GM18858 (cell line): Measurements from ENCODE around the gene ARHGEF10L.

Experiments used
- ATAC-seq: cut with Tn5 transposase; IDR thresholded peaks from one replicate; pipeline ENCODE4 v1.9.1; 2021; ENCODE audit not compliant: unreplicated experiment

The ARHGEF10L gene

DNA sequence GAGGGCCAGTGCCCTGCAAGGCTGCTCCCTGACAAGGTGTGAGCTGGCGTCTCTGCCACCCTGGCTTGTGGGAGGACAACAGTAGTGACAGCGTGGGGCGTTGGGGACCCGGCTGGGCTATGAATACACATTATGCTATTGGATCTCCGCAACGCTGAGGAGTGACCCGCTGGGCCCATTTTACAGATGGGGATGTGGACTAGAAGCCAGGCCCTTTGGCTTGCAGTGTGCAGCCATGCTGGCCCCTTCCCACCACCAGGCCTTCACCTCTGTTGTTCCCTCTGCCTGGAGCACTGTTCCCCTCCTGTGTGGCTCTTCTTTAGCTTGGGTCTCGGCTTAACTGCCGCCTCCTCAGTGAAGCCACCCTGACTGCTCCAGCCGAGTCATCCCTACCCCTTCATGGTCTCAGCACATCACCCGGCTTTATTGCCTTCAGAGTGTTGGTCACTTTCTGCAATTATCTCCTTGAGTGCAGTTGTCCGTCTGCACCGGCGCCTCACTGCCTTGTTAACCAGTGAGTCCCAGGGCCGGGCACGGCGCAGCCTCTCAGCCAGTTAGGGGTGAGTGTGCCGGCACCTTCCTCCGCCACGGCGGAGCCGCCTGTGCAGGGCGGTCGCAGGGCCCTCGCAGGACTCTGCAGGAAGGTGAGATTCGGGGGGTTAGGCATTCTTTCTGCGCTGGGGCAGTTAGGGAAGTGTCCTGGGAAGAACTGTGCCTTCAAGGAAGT lies 131.3 kb downstream of the ARHGEF10L start:
- ATAC-seq: no peak

DNA sequence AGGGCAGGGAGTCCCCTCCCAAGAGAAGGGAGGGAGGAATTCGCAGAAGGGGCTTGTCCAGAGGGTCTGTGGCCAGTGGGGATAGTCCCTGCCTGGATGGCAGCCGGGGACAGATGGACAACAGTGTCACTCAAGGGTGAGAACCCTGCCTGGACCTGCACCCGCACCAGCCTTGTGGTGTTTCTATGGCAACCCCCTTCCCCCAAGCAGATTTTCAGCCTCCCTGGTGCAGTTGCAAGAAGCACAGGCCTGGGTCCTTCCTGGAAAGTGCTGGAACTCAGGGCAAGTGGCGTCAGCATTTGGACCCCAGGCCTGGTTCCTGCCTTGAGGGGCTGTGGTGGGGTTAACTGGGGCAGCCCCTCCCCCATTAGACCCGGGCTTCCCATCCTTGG lies 131.8 kb downstream of the ARHGEF10L start:
- ATAC-seq: no peak

GRCh38 chr1:17671741-17672140 lies 132.2 kb downstream of the ARHGEF10L start:
- ATAC-seq: no peak

DNA sequence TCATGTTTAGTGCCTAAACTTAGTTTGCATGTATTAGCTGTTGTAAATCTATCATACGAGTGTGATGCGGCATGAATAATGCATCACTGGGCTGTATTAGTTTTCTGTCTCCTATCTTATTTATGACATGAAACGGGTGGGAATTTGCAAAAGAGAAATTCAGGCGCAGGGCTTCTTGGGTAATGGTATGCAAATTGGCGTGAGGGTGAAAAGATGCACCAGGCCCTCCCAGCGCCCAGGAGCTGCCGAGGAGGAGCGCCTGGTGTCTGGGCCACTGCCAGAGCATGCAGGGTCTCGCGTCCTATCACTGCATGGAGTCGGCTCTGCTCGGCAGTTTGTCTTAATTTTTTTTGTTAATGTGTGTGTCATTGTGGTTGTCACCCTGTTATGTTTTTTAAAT lies 132.7 kb downstream of the ARHGEF10L start:
- ATAC-seq: no peak

DNA sequence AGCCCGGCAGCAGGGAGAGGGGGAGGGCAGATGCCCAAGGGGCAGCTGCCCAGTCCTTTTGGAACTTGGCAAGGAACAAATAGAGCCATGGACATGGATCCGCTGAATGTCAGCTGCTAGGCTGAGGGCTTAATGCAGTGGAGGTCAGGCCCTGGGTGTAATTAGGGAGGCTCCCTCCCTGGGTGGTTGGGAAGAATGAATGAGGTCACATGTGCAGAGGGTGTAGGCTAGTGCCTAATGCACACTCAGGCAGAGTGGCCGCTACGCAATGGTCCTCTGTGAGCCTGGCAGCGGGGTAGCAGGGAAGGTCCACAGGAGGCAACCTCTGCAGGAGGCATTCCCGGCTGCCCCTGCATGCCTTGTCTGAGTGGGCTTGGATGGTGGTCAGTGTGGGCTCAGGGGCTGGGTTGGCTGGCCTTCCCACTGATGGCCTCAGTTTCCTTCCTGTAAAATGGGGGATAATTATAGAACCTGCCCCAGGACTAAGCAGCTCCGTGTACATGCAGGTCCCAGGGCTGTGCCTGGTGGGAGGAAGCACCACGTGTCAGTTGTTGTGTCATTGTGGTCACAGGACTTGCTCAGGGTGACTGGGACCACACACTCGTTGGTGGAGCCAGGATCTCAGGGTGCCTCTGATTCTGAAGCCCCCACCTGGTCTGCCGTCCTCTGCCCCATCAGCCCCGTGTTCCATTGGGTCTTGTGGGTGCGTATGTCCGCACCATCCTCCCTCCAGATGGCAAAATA lies 134.0 kb downstream of the ARHGEF10L start:
- ATAC-seq: no peak

- ATAC-seq: no peak
Observed at GRCh38 chr1:17674726-17675500, 135.4 kb downstream of the ARHGEF10L start.

GRCh38 chr1:17675744-17676143 lies 136.2 kb downstream of the ARHGEF10L start:
- no peak for ATAC-seq

GRCh38 chr1:17676387-17677060 lies 137.0 kb downstream of the ARHGEF10L start:
- ATAC-seq: no peak

DNA sequence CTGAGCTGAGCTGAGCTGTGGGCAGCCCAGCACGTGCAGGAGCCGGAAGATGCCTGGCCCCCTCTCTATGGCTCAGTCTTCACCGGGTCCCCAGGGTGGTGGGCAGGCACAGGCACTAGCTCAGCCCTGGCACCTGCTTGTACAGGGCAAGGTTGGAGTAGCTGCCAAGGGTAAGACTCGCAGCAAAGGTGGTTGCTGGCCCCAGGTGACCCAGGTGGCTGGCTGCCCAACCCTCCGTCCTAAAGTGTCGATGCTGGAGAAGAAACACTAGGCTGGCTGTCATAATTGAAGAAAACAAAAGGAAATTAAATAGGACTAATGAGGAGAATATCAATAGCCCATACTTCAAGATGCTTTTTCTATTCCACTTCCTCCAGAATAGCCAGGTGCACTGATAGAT lies 138.5 kb downstream of the ARHGEF10L start:
- ATAC-seq: no peak

DNA sequence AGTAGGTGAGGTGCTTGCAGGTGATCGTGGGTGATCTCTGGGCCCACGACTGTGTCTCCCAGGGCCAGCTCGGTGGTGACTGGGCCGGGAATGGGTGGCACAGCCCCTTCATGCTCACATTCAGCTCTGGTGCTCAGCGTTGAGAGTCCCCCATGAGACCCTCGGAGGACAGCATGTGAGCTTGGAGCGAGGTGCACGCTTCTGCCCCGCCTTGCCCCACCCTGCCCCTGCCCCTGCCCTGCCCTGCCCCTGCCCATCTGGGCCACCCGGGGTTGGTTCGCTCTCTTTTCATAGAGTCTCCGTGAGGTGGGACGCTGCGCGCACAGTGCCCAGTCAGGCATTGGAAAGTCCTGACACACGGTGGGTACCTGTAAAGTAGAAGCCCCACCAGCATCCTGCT lies 140.4 kb downstream of the ARHGEF10L start:
- ATAC-seq: no peak

GRCh38 chr1:17680308-17680707 lies 140.8 kb downstream of the ARHGEF10L start:
- ATAC-seq: no peak

GRCh38 chr1:17682400-17682799 lies 142.9 kb downstream of the ARHGEF10L start:
- ATAC-seq: no peak

GRCh38 chr1:17683598-17683997 lies 144.1 kb downstream of the ARHGEF10L start:
- no peak for ATAC-seq

DNA sequence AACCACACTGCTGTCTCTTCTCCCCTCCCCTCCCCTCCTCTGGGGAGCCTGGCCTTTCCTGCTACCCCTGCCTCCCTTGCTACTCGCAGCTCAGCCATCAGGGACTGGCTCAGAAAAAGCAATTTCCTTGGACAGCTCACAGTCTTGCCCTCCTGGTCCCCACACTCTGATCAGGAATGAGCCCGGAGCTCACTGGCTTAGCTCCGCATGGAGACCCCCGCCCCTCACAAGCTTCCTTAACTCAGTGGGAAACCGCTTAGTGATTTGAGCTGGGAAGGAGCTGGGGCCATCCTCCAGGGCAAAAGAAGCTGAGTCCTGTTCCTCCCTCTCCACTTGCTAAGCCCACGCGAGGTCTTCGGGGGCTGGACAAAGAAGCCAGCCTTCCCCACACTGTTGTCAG lies 145.3 kb downstream of the ARHGEF10L start:
- ATAC-seq: no peak

GRCh38 chr1:17686258-17686657 lies 146.8 kb downstream of the ARHGEF10L start:
- ATAC-seq: no peak

DNA sequence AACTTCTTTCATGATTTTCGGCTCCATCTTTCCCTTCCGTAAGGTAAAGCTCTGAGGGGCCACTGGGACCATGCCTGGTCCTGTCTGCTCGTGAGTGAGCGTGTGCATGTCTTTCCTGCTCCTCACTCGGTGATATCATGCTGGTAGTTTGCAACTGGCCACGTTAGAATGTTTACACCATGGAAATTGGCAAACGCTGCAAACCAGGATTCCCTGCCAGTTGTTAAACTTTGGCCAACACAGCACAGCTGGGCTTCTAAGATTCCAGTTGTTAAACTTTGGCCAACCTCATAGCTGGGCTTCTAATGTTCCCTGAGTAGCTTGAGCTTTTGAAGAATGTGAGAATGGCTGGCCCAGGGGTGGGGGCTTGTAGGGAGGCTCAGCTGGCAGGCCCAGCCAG lies 147.6 kb downstream of the ARHGEF10L start:
- ATAC-seq: no peak

DNA sequence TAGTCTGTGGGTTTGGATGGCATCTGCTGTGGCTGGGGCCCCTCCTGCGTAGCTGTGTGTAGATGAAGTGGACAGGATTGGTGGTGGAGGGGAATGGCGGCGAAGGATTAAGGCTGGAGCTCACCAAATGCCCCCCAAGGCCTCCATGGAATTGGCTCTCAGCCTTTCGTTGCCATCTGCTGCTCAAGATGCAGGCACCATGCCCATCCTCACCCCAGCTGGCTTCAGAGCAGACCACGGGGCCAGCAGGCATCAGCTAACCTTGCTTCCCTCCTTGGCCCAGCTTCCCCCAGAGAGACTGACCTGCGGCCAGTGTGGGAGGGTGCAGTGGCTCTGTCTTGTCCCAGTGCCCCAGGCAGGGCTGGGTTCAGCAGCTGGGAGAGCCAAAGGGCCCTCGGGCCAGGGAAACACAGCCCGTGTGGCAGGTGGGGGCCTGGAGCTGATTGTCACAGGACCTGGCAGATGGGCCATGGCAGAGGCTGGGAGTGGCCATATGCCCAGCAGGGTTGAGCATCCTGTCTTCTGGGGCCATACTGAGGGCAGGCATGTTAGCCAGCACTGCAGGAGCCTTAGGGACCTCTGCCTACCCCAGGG lies 148.8 kb downstream of the ARHGEF10L start:
- no peak for ATAC-seq

DNA sequence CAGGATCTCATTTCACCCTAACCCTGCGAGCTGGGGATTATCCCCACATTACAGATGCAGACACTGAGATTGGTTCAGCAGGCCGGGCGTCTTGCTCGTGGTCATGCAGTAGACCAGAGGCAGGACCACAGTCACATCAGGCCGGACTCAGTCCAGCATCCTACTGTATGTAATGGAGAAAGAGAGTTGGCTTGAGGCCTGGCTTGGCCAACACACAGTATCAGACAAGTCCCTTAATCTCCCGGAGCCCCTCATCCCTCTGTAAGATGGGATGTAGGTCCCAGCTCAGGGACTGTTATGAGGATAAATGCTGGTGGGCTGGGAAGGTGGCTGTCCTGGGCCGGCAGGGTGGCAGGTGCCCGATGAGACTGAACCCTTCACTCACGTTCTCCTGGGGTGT lies 149.5 kb downstream of the ARHGEF10L start:
- no peak for ATAC-seq

GRCh38 chr1:17690906-17691634 lies 151.6 kb downstream of the ARHGEF10L start:
- ATAC-seq: no peak

GRCh38 chr1:17692645-17693044 lies 153.1 kb downstream of the ARHGEF10L start:
- no peak for ATAC-seq
